A673 (cell line): ENCODE results near the gene HMOX2. TPM values are rescaled to one million over a fixed set of nuclear protein-coding genes. Genes with fewer than 3 reads are reported as not detected.

Experiments used
- BruUV-seq: library from RNA; stranded (reverse); fragments of 400-500 nt; replicated peaks from 2 replicates; lab custom pipeline; 2021; lab: Mats Ljungman, UMichigan
- CTCF ChIA-PET: fragments of 300-600 bp; sonication (Branson Sonifier 250); formaldehyde crosslinking; loops from one replicate; lab custom pipeline; 2022; ENCODE audit warnings: antibody characterized with exemption; lab: Charles Lee
- POLR2A ChIA-PET: fragments of 300-600 bp; sonication (Branson Sonifier 250); formaldehyde crosslinking; loops from one replicate; lab custom pipeline; 2022; ENCODE audit warnings: antibody characterized with exemption; ENCODE audit not compliant: low non-redundant PET; lab: Charles Lee
- DNase-seq: peaks from one replicate; pipeline ENCODE4 v3.0.0-alpha.2; 2015; ENCODE audit warnings: low spot score
- H3K27ac ChIP-seq: fragments of 200-600 bp; sonication (generic); 2 replicates; pipeline ENCODE4 v1.5.1; 2016; ENCODE audit warnings: mixed run types, low read depth, mild to moderate bottlenecking, mixed read lengths, antibody characterized with exemption, low read length; ENCODE audit not compliant: poor library complexity, severe bottlenecking
- H3K27me3 ChIP-seq: fragments of 200-600 bp; sonication (generic); replicated peaks from 2 replicates; pipeline ENCODE4 v1.6.1; 2017; ENCODE audit warnings: mixed run types, low read depth, mild to moderate bottlenecking, mixed read lengths, antibody characterized with exemption, low read length; ENCODE audit not compliant: insufficient read depth, poor library complexity
- H3K36me3 ChIP-seq: fragments of 200-600 bp; sonication (generic); 2 replicates; pipeline ENCODE4 v1.6.1; 2016; ENCODE audit warnings: mixed run types, mild to moderate bottlenecking, mixed read lengths, antibody characterized with exemption, low read length; ENCODE audit not compliant: insufficient read depth, poor library complexity, severe bottlenecking
- H3K4me1 ChIP-seq: fragments of 200-600 bp; sonication (generic); 2 replicates; pipeline ENCODE4 v1.6.1; 2017; ENCODE audit warnings: mixed run types, mild to moderate bottlenecking, mixed read lengths, antibody characterized with exemption, low read length; ENCODE audit not compliant: insufficient read depth, poor library complexity, severe bottlenecking
- H3K4me3 ChIP-seq: fragments of 200-600 bp; sonication (generic); 2 replicates; pipeline ENCODE4 v1.5.1; 2016; ENCODE audit warnings: low read depth, mixed run types, mild to moderate bottlenecking, mixed read lengths, low read length; ENCODE audit not compliant: poor library complexity, severe bottlenecking
- H3K9me3 ChIP-seq: fragments of 200-600 bp; sonication (generic); 2 replicates; pipeline ENCODE4 v1.6.1; 2016; ENCODE audit warnings: mixed run types, low read depth, mild to moderate bottlenecking, mixed read lengths, antibody characterized with exemption, low read length; ENCODE audit not compliant: poor library complexity, severe bottlenecking
- CTCF ChIP-seq: fragments of 300-800, 200-600 bp; sonication (generic); conservative IDR thresholded peaks from 2 replicates; pipeline ENCODE4 v1.5.1; 2017; ENCODE audit warnings: low read depth, mild to moderate bottlenecking, antibody characterized with exemption, low read length, moderate library complexity, mixed read lengths
- EZH2 ChIP-seq: fragments of 200-600 bp; sonication (generic); IDR thresholded peaks from 2 replicates; pipeline ENCODE4 v1.6.1; 2017; ENCODE audit warnings: borderline replicate concordance, low read depth, mild to moderate bottlenecking, mixed read lengths, antibody characterized with exemption, low read length; ENCODE audit not compliant: poor library complexity, severe bottlenecking
- intact Hi-C: fragments of 100-400 bp; cut with micrococcal nuclease; formaldehyde crosslinking; loops from one replicate; pipeline ENCODE4 v1.10.0; 2022; ENCODE audit not compliant: unreplicated experiment
- total RNA-seq: library from RNA; stranded (reverse); gene quantifications from 2 replicates; pipeline ENCODE4 v1.2.3, GENCODE V29; 2021

The HMOX2 gene
- total RNA-seq, 1 experiment from 2014 or later, result 63.0 TPM

GRCh38 chr16:4495766-4496165 is 19.6 kb downstream of the HMOX2 start:
- H3K4me1 ChIP-seq, result peaks cover 5% of the 10 kb centered on the region
- no peak overlapping the region for H3K4me3 ChIP-seq
- no peaks in the 10 kb centered on the region for H3K27me3 ChIP-seq
- ChIA-PET POLR2A (no interaction called here), CTCF (no interaction called here)
- H3K27ac ChIP-seq, result no peak overlapping the region
- no TSS peak for BruUV-seq
- intact Hi-C loops, result no loop called here
- no peak for DNase-seq
- H3K9me3 ChIP-seq, result no peaks in the 10 kb centered on the region
- H3K36me3 ChIP-seq, result no peaks in the 10 kb centered on the region
- TF ChIP-seq EZH2 (no peak), CTCF (no peak)

- peaks cover 5% of the 10 kb centered on the region for H3K4me1 ChIP-seq
- TF ChIP-seq CTCF, result no peak
- no peak for TF ChIP-seq EZH2
- H3K4me3 ChIP-seq, result no peak overlapping the region
- no peak overlapping the region for H3K27ac ChIP-seq
- no peak for DNase-seq
- intact Hi-C loops, result no loop called here
- ChIA-PET CTCF (no interaction called here), POLR2A (no interaction called here)
- no TSS peak for BruUV-seq
- no peaks in the 10 kb centered on the region for H3K36me3 ChIP-seq
- H3K9me3 ChIP-seq, result no peaks in the 10 kb centered on the region
- H3K27me3 ChIP-seq, result no peaks in the 10 kb centered on the region
Observed at GRCh38 chr16:4496305-4496704, 20.1 kb downstream of the HMOX2 start.

GRCh38 chr16:4498546-4499195 is 22.5 kb downstream of the HMOX2 start:
- H3K4me1 ChIP-seq, result peaks cover 5% of the 10 kb centered on the region
- H3K9me3 ChIP-seq, result no peaks in the 10 kb centered on the region
- H3K36me3 ChIP-seq, result no peaks in the 10 kb centered on the region
- ChIA-PET POLR2A (interaction anchor here (0.5 kb wide), 1 partner anchor 162 kb away, joined by 3 read pairs; no protein-coding TSS in a partner anchor), CTCF (no interaction called here)
- TF ChIP-seq CTCF (no peak), EZH2 (no peak)
- H3K4me3 ChIP-seq, result no peak overlapping the region
- BruUV-seq, result no TSS peak
- H3K27me3 ChIP-seq, result no peaks in the 10 kb centered on the region
- H3K27ac ChIP-seq, result no peak overlapping the region
- intact Hi-C loops, result no loop called here
- DNase-seq, result no peak
